B cell (primary cell): ENCODE measurements around the gene RASA3.

Experiments
- EZH2 ChIP-seq: IDR thresholded peaks from 2 replicates; pipeline ENCODE4 v1.6.1; 2012; ENCODE audit warnings: borderline replicate concordance, low read depth, mild to moderate bottlenecking, moderate library complexity, low read length; ENCODE audit not compliant: insufficient read depth, poor library complexity, severe bottlenecking
- TF ChIP-seq, protein P1 (sequence below): fragments of 200-600 bp; IDR thresholded peaks from one replicate; pipeline ENCODE4 v1.8.0; 2022; ENCODE audit warnings: antibody characterized with exemption, mild to moderate bottlenecking

DNA sequence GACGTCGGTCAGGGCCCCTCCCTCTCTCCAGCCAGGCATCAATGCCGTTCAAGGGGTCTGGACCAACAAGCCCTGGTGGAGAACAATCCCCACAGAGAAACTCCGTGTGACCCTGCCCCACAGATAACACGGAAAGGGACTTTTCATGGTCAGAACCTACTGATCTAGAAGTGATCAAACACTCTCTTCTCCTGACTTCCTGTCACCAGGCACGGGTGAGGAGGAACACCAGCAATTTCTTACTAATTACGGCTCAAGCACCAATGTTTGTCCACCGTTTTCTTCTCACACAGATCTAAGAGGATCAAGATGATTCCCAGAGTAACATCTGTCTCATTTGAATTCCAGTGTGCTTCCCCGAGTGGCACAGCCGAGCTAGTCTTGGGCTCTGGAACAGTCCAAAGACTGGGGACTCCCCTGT lies 11.8 kb downstream of the RASA3 start:
- TF ChIP-seq, protein P1, sequence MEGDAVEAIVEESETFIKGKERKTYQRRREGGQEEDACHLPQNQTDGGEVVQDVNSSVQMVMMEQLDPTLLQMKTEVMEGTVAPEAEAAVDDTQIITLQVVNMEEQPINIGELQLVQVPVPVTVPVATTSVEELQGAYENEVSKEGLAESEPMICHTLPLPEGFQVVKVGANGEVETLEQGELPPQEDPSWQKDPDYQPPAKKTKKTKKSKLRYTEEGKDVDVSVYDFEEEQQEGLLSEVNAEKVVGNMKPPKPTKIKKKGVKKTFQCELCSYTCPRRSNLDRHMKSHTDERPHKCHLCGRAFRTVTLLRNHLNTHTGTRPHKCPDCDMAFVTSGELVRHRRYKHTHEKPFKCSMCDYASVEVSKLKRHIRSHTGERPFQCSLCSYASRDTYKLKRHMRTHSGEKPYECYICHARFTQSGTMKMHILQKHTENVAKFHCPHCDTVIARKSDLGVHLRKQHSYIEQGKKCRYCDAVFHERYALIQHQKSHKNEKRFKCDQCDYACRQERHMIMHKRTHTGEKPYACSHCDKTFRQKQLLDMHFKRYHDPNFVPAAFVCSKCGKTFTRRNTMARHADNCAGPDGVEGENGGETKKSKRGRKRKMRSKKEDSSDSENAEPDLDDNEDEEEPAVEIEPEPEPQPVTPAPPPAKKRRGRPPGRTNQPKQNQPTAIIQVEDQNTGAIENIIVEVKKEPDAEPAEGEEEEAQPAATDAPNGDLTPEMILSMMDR = no peak
- TF ChIP-seq EZH2 = no peak
